Activated T-cell treated with anti-CD3 and anti-CD28 coated beads, Interleukin-2, amount 50 U/mL, for 4 hours (primary cell): ENCODE measurements around the gene PHLDA3. TPM values are rescaled to one million over a fixed set of nuclear protein-coding genes. Genes with fewer than 3 reads are reported as not detected.

Experiments
- ATAC-seq, 2 donors: fragments of 200-7000 bp; cut with Tn5 transposase; one replicate each; pipeline ENCODE4 v1.10.0; 2021
- DNase-seq: peaks from one replicate; pipeline ENCODE4 v3.0.0-alpha.2; 2020
- H3K27me3 Mint-ChIP-seq: one replicate; pipeline ENCODE4 v1.8.0; 2021; ENCODE audit warnings: low read depth, mixed read lengths
- H3K36me3 Mint-ChIP-seq: one replicate; pipeline ENCODE4 v1.8.0; 2022; ENCODE audit warnings: mixed read lengths; ENCODE audit not compliant: insufficient read depth
- H3K4me1 Mint-ChIP-seq: one replicate; pipeline ENCODE4 v1.8.0; 2021; ENCODE audit warnings: low read depth, mixed read lengths
- H3K4me3 Mint-ChIP-seq: one replicate; pipeline ENCODE4 v1.8.0; 2021; ENCODE audit warnings: mild to moderate bottlenecking, moderate library complexity, mixed read lengths
- H3K9me3 Mint-ChIP-seq: one replicate; pipeline ENCODE4 v1.8.0; 2021; ENCODE audit warnings: mixed read lengths
- total RNA-seq, 3 donors: library from RNA; stranded (reverse); gene quantifications; one replicate each; pipeline ENCODE4 v1.2.1, GENCODE V29; 2021

PHLDA3 gene
- total RNA-seq, 3 donors from 2014 or later: 1.4 to 4.1 (median 3.4) TPM

- ATAC-seq (no peak), DNase-seq (no peak)
- no peaks in the 10 kb centered on the region for H3K27me3 Mint-ChIP-seq
- no peaks in the 10 kb centered on the region for H3K9me3 Mint-ChIP-seq
- H3K36me3 Mint-ChIP-seq: no peaks in the 10 kb centered on the region
- H3K4me1 Mint-ChIP-seq: no peaks in the 10 kb centered on the region
- no peak overlapping the region for H3K4me3 Mint-ChIP-seq
Measured at GRCh38 chr1:201424146-201424545, 44.8 kb downstream of the PHLDA3 start.

GRCh38 chr1:201423655-201424054 is 45.3 kb downstream of the PHLDA3 start:
- Mint-ChIP-seq H3K9me3 (no peaks in the 10 kb centered on the region), H3K36me3 (no peaks in the 10 kb centered on the region), H3K27me3 (no peaks in the 10 kb centered on the region), H3K4me3 (no peak overlapping the region), H3K4me1 (no peaks in the 10 kb centered on the region)
- no peak for DNase-seq
- no peak for ATAC-seq

- H3K4me3 Mint-ChIP-seq: no peak overlapping the region
- no peaks in the 10 kb centered on the region for H3K36me3 Mint-ChIP-seq
- no peaks in the 10 kb centered on the region for H3K9me3 Mint-ChIP-seq
- ATAC-seq: no peak
- DNase-seq: no peak
- peaks cover 2% of the 10 kb centered on the region for H3K27me3 Mint-ChIP-seq
- H3K4me1 Mint-ChIP-seq: no peaks in the 10 kb centered on the region
Measured at GRCh38 chr1:201422436-201423030, 46.5 kb downstream of the PHLDA3 start.

- ATAC-seq (no peak), DNase-seq (no peak)
- H3K36me3 Mint-ChIP-seq: no peaks in the 10 kb centered on the region
- H3K27me3 Mint-ChIP-seq: peaks cover 5% of the 10 kb centered on the region
- no peaks in the 10 kb centered on the region for H3K4me1 Mint-ChIP-seq
- no peaks in the 10 kb centered on the region for H3K9me3 Mint-ChIP-seq
- no peak overlapping the region for H3K4me3 Mint-ChIP-seq
Measured at GRCh38 chr1:201422026-201422425, 47.0 kb downstream of the PHLDA3 start.

- H3K36me3 Mint-ChIP-seq: no peaks in the 10 kb centered on the region
- DNase-seq (no peak), ATAC-seq (no peak)
- no peak overlapping the region for H3K4me3 Mint-ChIP-seq
- no peaks in the 10 kb centered on the region for H3K9me3 Mint-ChIP-seq
- no peaks in the 10 kb centered on the region for H3K4me1 Mint-ChIP-seq
- peaks cover 12% of the 10 kb centered on the region for H3K27me3 Mint-ChIP-seq
Measured at GRCh38 chr1:201421041-201421440, 47.9 kb downstream of the PHLDA3 start.

GRCh38 chr1:201420608-201421002 is 48.4 kb downstream of the PHLDA3 start:
- Mint-ChIP-seq H3K4me3 (no peak overlapping the region), H3K36me3 (no peaks in the 10 kb centered on the region), H3K9me3 (no peaks in the 10 kb centered on the region), H3K27me3 (peaks cover 12% of the 10 kb centered on the region), H3K4me1 (no peaks in the 10 kb centered on the region)
- no peak for DNase-seq
- ATAC-seq: no peak

GRCh38 chr1:201419746-201420607 is 49.0 kb downstream of the PHLDA3 start:
- Mint-ChIP-seq H3K4me1 (no peaks in the 10 kb centered on the region), H3K4me3 (no peak overlapping the region), H3K36me3 (no peaks in the 10 kb centered on the region), H3K9me3 (no peaks in the 10 kb centered on the region), H3K27me3 (peaks cover 12% of the 10 kb centered on the region)
- DNase-seq: no peak
- ATAC-seq: no peak

- no peak for ATAC-seq
- H3K36me3 Mint-ChIP-seq: no peaks in the 10 kb centered on the region
- H3K27me3 Mint-ChIP-seq: peaks cover 16% of the 10 kb centered on the region
- no peak overlapping the region for H3K4me3 Mint-ChIP-seq
- H3K9me3 Mint-ChIP-seq: no peaks in the 10 kb centered on the region
- H3K4me1 Mint-ChIP-seq: no peaks in the 10 kb centered on the region
- no peak for DNase-seq
Measured at GRCh38 chr1:201419256-201419655, 49.7 kb downstream of the PHLDA3 start.

GRCh38 chr1:201418461-201418860 is 50.5 kb downstream of the PHLDA3 start:
- Mint-ChIP-seq H3K27me3 (peaks cover 16% of the 10 kb centered on the region), H3K4me3 (no peak overlapping the region), H3K4me1 (no peaks in the 10 kb centered on the region), H3K36me3 (no peaks in the 10 kb centered on the region), H3K9me3 (no peaks in the 10 kb centered on the region)
- no peak for ATAC-seq
- no peak for DNase-seq

Other genes with a start within 250 kb of the PHLDA3 start
- not detected for gene PKP1, start 185.7 kb downstream of the PHLDA3 start, total RNA-seq
- gene TNNT2, start 91.5 kb downstream of the PHLDA3 start, total RNA-seq: not detected
- under 1 TPM; 0.10 to 0.49 (median 0.21) TPM for gene LAD1, start 69.9 kb downstream of the PHLDA3 start, total RNA-seq
- gene TNNI1, start 47.5 kb downstream of the PHLDA3 start, total RNA-seq: not detected
- gene CSRP1, start 37.9 kb upstream of the PHLDA3 start, total RNA-seq: 10 to 100 TPM; 51.5 to 54.3 (median 52.4) TPM
- 1 to 10 TPM in 2 of 3 donors, under 1 TPM in 1; 0.81 to 1.3 (median 1.1) TPM for gene NAV1, start 69.9 kb upstream of the PHLDA3 start, total RNA-seq